NCI-H526 treated with DMSO at 0.1 percent for 48 hours (cell line): ENCODE results near the gene PAX7.
"Not testable (repeated sequence)": the region's sequence is repeated elsewhere in the genome, so short reads cannot be mapped to it uniquely, and the experiment has no call there.

Experiments
- DNase-seq: peaks from one replicate; lab custom pipeline; 2025; lab: John Stamatoyannopoulos, UW

The PAX7 gene

GRCh38 chr1:18661404-18662285 is 31.0 kb downstream of the PAX7 start:
- no peak for DNase-seq

- no peak for DNase-seq
Observed at GRCh38 chr1:18662286-18662639, 31.6 kb downstream of the PAX7 start.

GRCh38 chr1:18666317-18666920 is 35.8 kb downstream of the PAX7 start:
- no peak for DNase-seq

- DNase-seq, result no peak
Observed at GRCh38 chr1:18667333-18667732, 36.7 kb downstream of the PAX7 start.

- DNase-seq, result no peak
Observed at GRCh38 chr1:18668046-18668445, 37.4 kb downstream of the PAX7 start.

GRCh38 chr1:18668750-18669404 is 38.2 kb downstream of the PAX7 start:
- DNase-seq, result no peak

GRCh38 chr1:18670121-18670867 is 39.6 kb downstream of the PAX7 start:
- no peak for DNase-seq

GRCh38 chr1:18670868-18671225 is 40.2 kb downstream of the PAX7 start:
- no peak for DNase-seq

GRCh38 chr1:18673976-18674375 is 43.3 kb downstream of the PAX7 start:
- DNase-seq, result no peak

GRCh38 chr1:18676332-18676781 is 45.7 kb downstream of the PAX7 start:
- no peak for DNase-seq

- peak; percentile 10 for DNase-seq
Observed at GRCh38 chr1:18681423-18681835, 50.8 kb downstream of the PAX7 start.

- no peak for DNase-seq
Observed at GRCh38 chr1:18682375-18682774, 51.7 kb downstream of the PAX7 start.

- DNase-seq, result no peak
Observed at GRCh38 chr1:18684303-18684702, 53.7 kb downstream of the PAX7 start.

- no peak for DNase-seq
Observed at GRCh38 chr1:18686540-18686939, 55.9 kb downstream of the PAX7 start.

GRCh38 chr1:18687273-18687672 is 56.6 kb downstream of the PAX7 start:
- no peak for DNase-seq

- no peak for DNase-seq
Observed at GRCh38 chr1:18691648-18692047, 61.0 kb downstream of the PAX7 start.

GRCh38 chr1:18693256-18694098 is 62.8 kb downstream of the PAX7 start:
- no peak for DNase-seq

- not testable (repeated sequence) for DNase-seq
Observed at GRCh38 chr1:18694289-18694688, 63.6 kb downstream of the PAX7 start.

GRCh38 chr1:18697541-18697940 is 66.9 kb downstream of the PAX7 start:
- DNase-seq, result no peak

GRCh38 chr1:18700530-18700929 is 69.9 kb downstream of the PAX7 start:
- DNase-seq, result no peak

GRCh38 chr1:18701183-18701582 is 70.5 kb downstream of the PAX7 start:
- DNase-seq, result no peak
